BJ (cell line): Measurements from ENCODE around the gene MACF1. TPM values are rescaled to one million over a fixed set of nuclear protein-coding genes. Genes with fewer than 3 reads are reported as not detected.

Experiments
- CTCF ChIA-PET: fragments of 350-600 bp; formaldehyde crosslinking; extraction: SDS; loops from one replicate; lab custom pipeline; 2021; ENCODE audit warnings: antibody characterized with exemption, inconsistent platforms; lab: Yijun Ruan, JAX
- POLR2A ChIA-PET: fragments of 300-600 bp; sonication (Branson Sonifier 250); formaldehyde crosslinking; extraction: SDS; loops from one replicate; lab custom pipeline; 2021; ENCODE audit warnings: antibody characterized with exemption; lab: Charles Lee
- DNase-seq: peaks from one replicate; pipeline ENCODE4 v3.0.0-alpha.2; 2011; ENCODE audit warnings: low read depth
- H3K27me3 ChIP-seq: 2 replicates; pipeline ENCODE4 v1.6.0; 2011; ENCODE audit warnings: low read length; ENCODE audit not compliant: control insufficient read depth, insufficient read depth
- H3K36me3 ChIP-seq: 2 replicates; pipeline ENCODE4 v1.5.1; 2011; ENCODE audit warnings: low read length; ENCODE audit not compliant: control insufficient read depth, insufficient read depth
- H3K4me3 ChIP-seq: 2 replicates; pipeline ENCODE4 v1.5.1; 2011; ENCODE audit warnings: low read depth, mild to moderate bottlenecking, control low read depth, low read length
- CTCF ChIP-seq: IDR thresholded peaks from 2 replicates; pipeline ENCODE4 v1.5.1; 2011; ENCODE audit warnings: low read depth, mild to moderate bottlenecking, control low read depth, inconsistent platforms, low read length, moderate library complexity; ENCODE audit not compliant: insufficient read depth
- polyA plus RNA-seq: library from polyadenylated mRNA; depleted of rRNA; stranded (reverse); fragments of >200 nt; gene quantifications from 2 replicates; pipeline ENCODE4 v1.2.3, GENCODE V29; 2011

MACF1 gene
- polyA plus RNA-seq, 1 experiment = 57.3 TPM

- CTCF ChIA-PET = interaction anchor here (0.7 to 2.5 kb wide), 4 partner anchors 9 to 49 kb away, joined by 3 to 18 read pairs (median 5); no protein-coding TSS in a partner anchor
- DNase-seq = no peak
- POLR2A ChIA-PET = no interaction called here
- TF ChIP-seq CTCF = no peak
- no peaks in the 10 kb centered on the region for H3K27me3 ChIP-seq
- no peak overlapping the region for H3K4me3 ChIP-seq
- no peaks in the 10 kb centered on the region for H3K36me3 ChIP-seq
These were observed 26.8 kb upstream of the MACF1 start for GRCh38 chr1:39177706-39178105.

- ChIA-PET POLR2A (interaction anchor here (0.8 kb wide), 1 partner anchor 18 kb away, joined by 3 read pairs; no protein-coding TSS in a partner anchor), CTCF (interaction anchor here (1.0 to 2.1 kb wide), 6 partner anchors 10 to 209 kb away, joined by 3 to 9 read pairs (median 4); no protein-coding TSS in a partner anchor)
- Histone ChIP-seq H3K27me3 (no peaks in the 10 kb centered on the region), H3K36me3 (no peaks in the 10 kb centered on the region), H3K4me3 (no peak overlapping the region)
- no peak for TF ChIP-seq CTCF
- peak; percentile 27 for DNase-seq
These were observed 25.7 kb upstream of the MACF1 start for GRCh38 chr1:39178541-39179431.

- POLR2A ChIA-PET = no interaction called here
- CTCF ChIA-PET = interaction anchor here (1.1 kb wide), 1 partner anchor 78 kb away, joined by 3 read pairs; no protein-coding TSS in a partner anchor
- no peak for DNase-seq
- TF ChIP-seq CTCF = no peak
- H3K4me3 ChIP-seq = no peak overlapping the region
- H3K36me3 ChIP-seq = no peaks in the 10 kb centered on the region
- H3K27me3 ChIP-seq = no peaks in the 10 kb centered on the region
These were observed 23.2 kb upstream of the MACF1 start for GRCh38 chr1:39181311-39181710.

- Histone ChIP-seq H3K27me3 (no peaks in the 10 kb centered on the region), H3K4me3 (no peak overlapping the region), H3K36me3 (no peaks in the 10 kb centered on the region)
- no peak for TF ChIP-seq CTCF
- POLR2A ChIA-PET = no interaction called here
- DNase-seq = no peak
- CTCF ChIA-PET = interaction anchor here (1.5 to 2.8 kb wide), 2 partner anchors 9 to 76 kb away, joined by 5 to 14 read pairs; no protein-coding TSS in a partner anchor
These were observed 21.7 kb upstream of the MACF1 start for GRCh38 chr1:39182804-39183203.
